ENCODE measurements around the gene CD44.

- TF ChIP-seq CTCF (IDR thresholded peaks at IDR 0.05; ENCODE audit: low read length) (no peak), EZH2 (IDR thresholded peaks at IDR 0.05; ENCODE audit: borderline replicate concordance, low read length) (no peak)
Observed at GRCh38 chr11:35178873-35179272, 39.9 kb downstream of the CD44 start.
